Right atrium auricular region (tissue), 2 donors: ENCODE measurements around the gene SLC6A12. TPM values are rescaled to one million over a fixed set of nuclear protein-coding genes. Genes with fewer than 3 reads are reported as not detected.

ENCODE experiments used
- DNase-seq: peaks from one replicate; pipeline ENCODE4 v3.0.0-alpha.2; 2019; ENCODE audit warnings: low spot score
- H3K27ac ChIP-seq, 2 donors: fragments of 200-600 bp; sonication (generic); 1 replicate in 1 of 2; 2 replicates in 1 of 2; pipeline ENCODE4 v1.5.1; 2016 to 2019
- H3K27me3 ChIP-seq, 2 donors: fragments of 200-600 bp; sonication (generic); one replicate each; pipeline versions ENCODE4 v1.5.1 to v1.6.0; 2017 to 2019
- H3K36me3 ChIP-seq: fragments of 200-600 bp; sonication (generic); one replicate; pipeline ENCODE4 v1.5.1; 2016
- H3K4me1 ChIP-seq, 2 donors: fragments of 200-600 bp; sonication (generic); one replicate each; pipeline versions ENCODE4 v1.5.1 to v1.6.0; 2017 to 2019
- H3K4me3 ChIP-seq, 2 donors: fragments of 200-600 bp; sonication (generic); 1 replicate in 1 of 2; 2 replicates in 1 of 2; pipeline ENCODE4 v1.5.1; 2017 to 2019; ENCODE audit warnings: mild to moderate bottlenecking in 1 of 2, moderate library complexity in 1 of 2
- H3K9me3 ChIP-seq, 2 donors: fragments of 200-600 bp; sonication (generic); one replicate each; pipeline ENCODE4 v1.5.1; 2019
- CTCF ChIP-seq, 2 donors: fragments of 200-600 bp; sonication (generic); IDR thresholded peaks; one replicate each; pipeline ENCODE4 v1.5.1; 2019; ENCODE audit warnings: antibody characterized with exemption in 2 of 2
- total RNA-seq, 2 donors: library from RNA; depleted of rRNA; stranded (reverse); fragments of >200 nt; gene quantifications; one replicate each; pipeline ENCODE4 v1.1.0, GENCODE V29; 2016

SLC6A12 gene
- total RNA-seq, 2 donors from 2014 or later: 1.1 TPM; not detected in 1

DNA sequence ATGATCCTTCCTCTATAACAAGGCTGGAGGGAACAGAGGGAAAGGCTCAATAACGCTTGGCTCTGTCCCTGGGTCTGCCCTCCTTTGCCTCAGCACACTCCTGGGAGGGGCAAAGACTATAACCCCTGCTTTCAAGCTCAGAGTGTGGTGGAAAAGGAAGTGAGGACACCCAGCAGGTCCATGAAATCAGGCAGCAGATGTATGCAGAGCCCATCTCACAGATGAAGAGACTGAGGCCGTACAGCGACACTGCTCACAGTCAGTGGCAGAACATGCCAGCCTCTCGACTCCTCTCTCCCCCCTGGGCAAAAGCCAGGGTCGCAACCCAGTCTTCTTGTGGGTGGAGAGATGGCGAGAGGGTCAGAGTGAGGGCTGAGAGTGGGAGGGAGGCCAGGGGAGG, 39.8 kb downstream of the SLC6A12 start:
- no peak for DNase-seq
- no peak for TF ChIP-seq CTCF (IDR thresholded peaks at IDR 0.05)
- H3K9me3 ChIP-seq: no peaks in the 10 kb centered on the region
- peaks cover 3 to 75% of the 10 kb centered on the region in 2 donors for H3K4me1 ChIP-seq
- no peaks in the 10 kb centered on the region for H3K27me3 ChIP-seq
- peak overlapping the region in 1 of 2 donors; percentile 27 for H3K27ac ChIP-seq
- no peaks in the 10 kb centered on the region for H3K36me3 ChIP-seq
- H3K4me3 ChIP-seq: no peak overlapping the region

DNA sequence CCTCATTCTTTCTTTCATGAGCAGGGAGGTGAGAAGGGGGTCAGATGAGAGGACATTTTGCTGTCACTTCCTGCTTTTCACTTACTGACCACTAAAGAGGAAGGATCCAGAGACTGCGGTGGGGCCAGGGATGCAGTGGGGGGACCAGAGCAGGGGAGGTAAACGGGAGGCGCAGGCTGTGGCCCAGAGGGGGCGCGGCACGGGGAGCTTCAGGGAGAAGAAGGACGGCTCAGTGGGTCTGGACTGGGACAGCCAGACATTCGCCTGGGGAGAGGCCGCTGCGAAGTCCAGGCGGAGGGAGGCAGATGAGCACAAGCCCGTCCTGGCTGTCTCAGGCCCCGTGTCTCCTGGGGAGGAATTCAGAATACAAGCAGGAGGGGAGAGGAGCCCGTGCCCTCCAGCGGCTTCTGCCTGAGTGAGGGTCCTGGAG, 41.2 kb downstream of the SLC6A12 start:
- no peak overlapping the region for H3K27ac ChIP-seq
- H3K27me3 ChIP-seq: no peaks in the 10 kb centered on the region
- DNase-seq: no peak
- H3K4me3 ChIP-seq: no peak overlapping the region
- TF ChIP-seq CTCF (IDR thresholded peaks at IDR 0.05): no peak
- H3K4me1 ChIP-seq: peaks cover 3 to 62% of the 10 kb centered on the region in 2 donors
- no peaks in the 10 kb centered on the region for H3K9me3 ChIP-seq
- no peaks in the 10 kb centered on the region for H3K36me3 ChIP-seq

DNA sequence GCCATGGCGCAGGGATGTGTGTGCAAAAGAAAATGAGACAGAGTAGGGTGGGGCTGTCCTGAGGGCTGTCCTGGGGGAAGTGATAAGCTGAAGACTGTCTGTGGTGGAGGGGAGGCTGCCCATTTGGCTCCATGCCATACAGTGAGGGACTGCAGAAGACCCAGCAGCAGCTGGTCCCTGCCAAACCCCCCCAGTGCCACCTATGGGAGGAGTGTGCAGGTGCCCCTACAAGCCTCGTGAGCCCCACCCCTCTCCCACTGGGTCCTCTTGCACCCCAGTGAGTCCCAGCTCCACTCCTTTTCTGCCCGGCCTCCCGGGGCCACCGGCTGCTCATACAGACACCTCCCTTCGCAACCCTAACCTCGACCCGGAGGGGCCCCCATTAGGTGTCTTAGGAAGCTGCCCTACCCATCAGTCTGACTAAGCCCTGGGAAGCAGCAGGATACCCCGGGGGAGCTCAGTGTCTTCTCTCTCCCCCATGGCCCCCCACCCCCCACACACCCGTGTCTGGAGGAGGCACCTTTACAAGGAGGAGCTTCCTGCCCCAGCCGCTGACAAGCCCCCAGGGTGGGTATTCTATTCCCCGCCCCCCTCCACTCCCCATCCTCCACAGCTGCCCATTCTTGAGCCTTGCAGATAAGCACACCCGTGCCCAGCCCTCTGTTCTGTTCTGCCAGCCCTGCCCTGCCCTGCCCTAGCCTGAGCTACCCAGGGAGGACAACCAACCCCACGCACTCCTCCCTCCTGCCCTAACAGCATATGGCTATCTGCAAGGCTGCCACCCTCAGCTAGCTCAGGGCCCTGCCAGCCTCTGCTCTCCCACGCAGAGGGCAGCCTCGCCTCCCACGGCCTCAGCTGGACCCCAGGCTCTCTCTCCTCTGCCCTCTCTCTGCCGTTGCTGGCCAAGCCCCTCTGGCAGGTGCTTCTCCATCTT, 41.9 kb downstream of the SLC6A12 start:
- Histone ChIP-seq H3K27ac (no peak overlapping the region), H3K27me3 (no peaks in the 10 kb centered on the region), H3K4me1 (peaks cover 0 to 55% of the 10 kb centered on the region in 2 donors), H3K36me3 (no peaks in the 10 kb centered on the region), H3K9me3 (no peaks in the 10 kb centered on the region), H3K4me3 (no peak overlapping the region)
- DNase-seq: no peak
- no peak for TF ChIP-seq CTCF (IDR thresholded peaks at IDR 0.05)

- no peak for DNase-seq
- H3K4me3 ChIP-seq: no peak overlapping the region
- H3K9me3 ChIP-seq: no peaks in the 10 kb centered on the region
- no peaks in the 10 kb centered on the region for H3K27me3 ChIP-seq
- no peaks in the 10 kb centered on the region for H3K36me3 ChIP-seq
- no peak for TF ChIP-seq CTCF (IDR thresholded peaks at IDR 0.05)
- peaks cover 0 to 48% of the 10 kb centered on the region in 2 donors for H3K4me1 ChIP-seq
- H3K27ac ChIP-seq: no peak overlapping the region
Observed at GRCh38 chr12:171276-171675, 42.7 kb downstream of the SLC6A12 start.

DNA sequence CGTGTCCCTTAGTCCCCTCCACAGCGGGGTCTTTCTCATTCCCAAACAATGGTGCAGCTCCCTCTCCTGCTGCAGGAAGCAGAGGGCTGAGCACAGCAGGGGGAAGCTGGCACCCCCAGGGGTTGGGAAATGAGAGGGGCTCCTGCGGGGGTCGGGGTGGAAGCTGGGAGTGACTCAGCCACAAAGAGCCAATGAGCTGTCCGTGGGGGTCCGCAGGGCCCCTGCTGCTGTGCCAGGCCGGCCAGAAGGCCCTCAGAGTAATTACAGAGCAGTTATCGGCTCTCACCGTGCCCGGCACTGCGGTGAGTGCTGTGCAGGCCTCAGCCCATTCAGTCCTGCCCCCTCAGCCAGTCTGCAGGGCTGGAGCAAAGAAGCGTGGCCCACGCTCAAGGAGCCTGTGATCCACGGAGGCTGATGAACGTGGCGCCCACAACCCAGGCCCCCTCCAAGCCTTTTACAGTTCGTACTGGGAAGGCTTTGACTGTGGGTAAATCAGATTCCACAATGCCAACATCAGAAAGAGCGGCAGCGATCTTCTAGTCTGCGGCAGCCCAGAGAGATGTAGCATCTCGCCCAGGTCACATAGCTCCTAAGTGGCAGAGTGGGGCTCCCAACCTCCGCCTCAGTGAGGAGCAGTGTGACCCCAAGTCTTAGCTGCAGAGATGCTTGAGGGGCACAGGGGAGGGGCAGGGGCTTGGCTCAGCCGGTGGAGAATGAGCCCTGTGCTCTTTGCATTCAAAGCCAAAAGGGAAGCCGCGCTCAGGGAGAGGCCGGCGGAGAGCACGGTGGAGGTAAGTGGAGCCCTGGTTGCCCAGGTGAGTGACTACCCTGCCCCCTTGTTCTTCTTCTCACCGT, 43.4 kb downstream of the SLC6A12 start:
- H3K27me3 ChIP-seq: no peaks in the 10 kb centered on the region
- H3K4me3 ChIP-seq: no peak overlapping the region
- H3K27ac ChIP-seq: no peak overlapping the region
- no peaks in the 10 kb centered on the region for H3K36me3 ChIP-seq
- no peak for DNase-seq
- H3K4me1 ChIP-seq: peaks cover 0 to 41% of the 10 kb centered on the region in 2 donors
- no peak for TF ChIP-seq CTCF (IDR thresholded peaks at IDR 0.05)
- H3K9me3 ChIP-seq: no peaks in the 10 kb centered on the region
